H9 (cell line): ENCODE data around the gene NOP16. TPM values are rescaled to one million over a fixed set of nuclear protein-coding genes. Genes with fewer than 3 reads are reported as not detected.

Experiments used
- DNase-seq: peaks from one replicate; pipeline ENCODE4 v3.0.0-alpha.2; 2017
- H2AFZ ChIP-seq: one replicate; pipeline ENCODE4 v1.6.1; 2013; ENCODE audit warnings: mild to moderate bottlenecking, low read length, control low read depth, moderate library complexity
- H2AK5ac ChIP-seq: 2 replicates; pipeline ENCODE4 v1.6.1; 2013; ENCODE audit warnings: low read length, control low read depth, mixed read lengths; ENCODE audit not compliant: insufficient read length
- H2BK120ac ChIP-seq: one replicate; pipeline ENCODE4 v1.6.1; 2013; ENCODE audit warnings: low read depth, mild to moderate bottlenecking, low read length, control low read depth, inconsistent platforms; ENCODE audit not compliant: poor library complexity, severe bottlenecking
- H2BK12ac ChIP-seq: 2 replicates; pipeline ENCODE4 v1.6.1; 2013; ENCODE audit warnings: low read length, control low read depth, mixed read lengths, low read depth; ENCODE audit not compliant: insufficient read length
- H2BK15ac ChIP-seq: 2 replicates; pipeline ENCODE4 v1.6.1; 2013; ENCODE audit warnings: low read depth, low read length, control low read depth
- H2BK20ac ChIP-seq: one replicate; pipeline ENCODE4 v1.6.1; 2013; ENCODE audit warnings: low read depth, mild to moderate bottlenecking, low read length, control low read depth, inconsistent platforms; ENCODE audit not compliant: poor library complexity, severe bottlenecking
- H2BK5ac ChIP-seq: 2 replicates; pipeline ENCODE4 v1.6.1; 2013; ENCODE audit warnings: low read length, control low read depth, mixed read lengths; ENCODE audit not compliant: insufficient read length
- H3K14ac ChIP-seq: 2 replicates; pipeline ENCODE4 v1.6.1; 2013; ENCODE audit warnings: low read length, control low read depth; ENCODE audit not compliant: insufficient read depth
- H3K18ac ChIP-seq: 2 replicates; pipeline ENCODE4 v1.6.1; 2013; ENCODE audit warnings: low read depth, mild to moderate bottlenecking, mixed read lengths, low read length, control low read depth; ENCODE audit not compliant: insufficient read length
- H3K23ac ChIP-seq: 2 replicates; pipeline ENCODE4 v1.6.1; 2013; ENCODE audit warnings: low read length, control low read depth, mixed read lengths, low read depth; ENCODE audit not compliant: insufficient read length
- H3K23me2 ChIP-seq: 2 replicates; pipeline ENCODE4 v1.6.1; 2013; ENCODE audit warnings: low read depth, mild to moderate bottlenecking, mixed read lengths, low read length, control low read depth; ENCODE audit not compliant: insufficient read length, poor library complexity, severe bottlenecking
- H3K27ac ChIP-seq: 2 replicates; pipeline ENCODE4 v1.5.1; 2013; ENCODE audit warnings: low read length, control low read depth, mixed read lengths, low read depth; ENCODE audit not compliant: insufficient read length
- H3K27me3 ChIP-seq: 2 replicates; pipeline ENCODE4 v1.6.1; 2013; ENCODE audit warnings: low read length, control low read depth, inconsistent platforms; ENCODE audit not compliant: insufficient read depth
- H3K4ac ChIP-seq: 2 replicates; pipeline ENCODE4 v1.6.1; 2013; ENCODE audit warnings: low read depth, mild to moderate bottlenecking, control low read depth, inconsistent platforms, low read length, moderate library complexity
- H3K4me1 ChIP-seq: 2 replicates; pipeline ENCODE4 v1.6.1; 2013; ENCODE audit warnings: low read length, control low read depth, inconsistent platforms; ENCODE audit not compliant: insufficient read depth
- H3K4me2 ChIP-seq: 2 replicates; pipeline ENCODE4 v1.6.1; 2013; ENCODE audit warnings: low read length, control low read depth, mixed read lengths; ENCODE audit not compliant: insufficient read length, insufficient read depth
- H3K56ac ChIP-seq: 2 replicates; pipeline ENCODE4 v1.6.1; 2013; ENCODE audit warnings: low read depth, mild to moderate bottlenecking, mixed read lengths, low read length, control low read depth; ENCODE audit not compliant: insufficient read length
- H3K79me1 ChIP-seq: 2 replicates; pipeline ENCODE4 v1.6.1; 2013; ENCODE audit warnings: low read depth, mild to moderate bottlenecking, moderate library complexity, low read length, control low read depth, inconsistent platforms; ENCODE audit not compliant: insufficient read depth, poor library complexity, severe bottlenecking
- H3K79me2 ChIP-seq: 2 replicates; pipeline ENCODE4 v1.6.1; 2013; ENCODE audit warnings: low read length, control low read depth, inconsistent platforms; ENCODE audit not compliant: insufficient read depth
- H3K9ac ChIP-seq: 2 replicates; pipeline ENCODE4 v1.6.1; 2013; ENCODE audit warnings: low read length, control low read depth, mixed read lengths; ENCODE audit not compliant: insufficient read length; ENCODE audit errors: extremely low read depth
- H3K9me3 ChIP-seq: one replicate; pipeline ENCODE4 v1.6.1; 2013; ENCODE audit warnings: low read depth, low read length, inconsistent platforms; ENCODE audit not compliant: control insufficient read depth
- H3T11ph ChIP-seq: one replicate; pipeline ENCODE4 v1.6.1; 2013; ENCODE audit warnings: mild to moderate bottlenecking, low read length, control low read depth, inconsistent platforms
- H4K20me1 ChIP-seq: one replicate; pipeline ENCODE4 v1.6.1; 2013; ENCODE audit not compliant: control insufficient read depth, insufficient read length, insufficient read depth
- H4K5ac ChIP-seq: 2 replicates; pipeline ENCODE4 v1.6.1; 2013; ENCODE audit warnings: low read depth, mild to moderate bottlenecking, mixed read lengths, low read length, control low read depth; ENCODE audit not compliant: insufficient read length
- H4K8ac ChIP-seq: replicated peaks from 2 replicates; pipeline ENCODE4 v1.6.1; 2013; ENCODE audit warnings: low read length, control low read depth, mixed read lengths, low read depth; ENCODE audit not compliant: insufficient read length
- H4K91ac ChIP-seq: 2 replicates; pipeline ENCODE4 v1.6.1; 2013; ENCODE audit warnings: low read depth, mild to moderate bottlenecking, moderate library complexity, mixed read lengths, low read length, control low read depth; ENCODE audit not compliant: insufficient read length
- H3K27ac Mint-ChIP-seq, 3 experiments: 2 replicates in 2 of 3; 3 replicates in 1 of 3; pipeline ENCODE4 v1.8.0; 2020 to 2021; ENCODE audit warnings: mixed read lengths in 3 of 3, mild to moderate bottlenecking in 1 of 3, moderate library complexity in 1 of 3
- H3K27me3 Mint-ChIP-seq: 2 replicates; pipeline ENCODE4 v1.8.0; 2021; ENCODE audit warnings: low read depth, mild to moderate bottlenecking, moderate library complexity, mixed read lengths
- H3K36me3 Mint-ChIP-seq, 3 experiments: 2 replicates in 2 of 3; 3 replicates in 1 of 3; pipeline ENCODE4 v1.8.0; 2020 to 2021; ENCODE audit warnings: low read depth in 3 of 3, mixed read lengths in 3 of 3; ENCODE audit not compliant: insufficient read depth in 1 of 3
- H3K4me1 Mint-ChIP-seq, 2 experiments: 2 replicates each; pipeline ENCODE4 v1.8.0; 2020; ENCODE audit warnings: mixed read lengths in 2 of 2
- H3K4me3 Mint-ChIP-seq, 2 experiments: 2 replicates in 1 of 2; 3 replicates in 1 of 2; pipeline ENCODE4 v1.8.0; 2020 to 2021; ENCODE audit warnings: mild to moderate bottlenecking in 2 of 2, mixed read lengths in 2 of 2, moderate library complexity in 1 of 2
- H3K9me3 Mint-ChIP-seq, 2 experiments: 2 replicates in 1 of 2; 3 replicates in 1 of 2; pipeline ENCODE4 v1.8.0; 2020; ENCODE audit warnings: mild to moderate bottlenecking in 2 of 2, mixed read lengths in 2 of 2, moderate library complexity in 1 of 2
- CTCF ChIP-seq: fragments of 200-600 bp; sonication (generic); conservative IDR thresholded peaks from 3 replicates; pipeline ENCODE4 v1.8.0; 2021; ENCODE audit warnings: antibody characterized with exemption, mild to moderate bottlenecking
- WGBS: extraction: QIAGEN DNeasy Blood & Tissue Kit; methylation state at CpG from one replicate; pipeline ENCODE4 v1.1.7; 2013; ENCODE audit warnings: missing lambda C conversion rate, low lambda C conversion rate, mixed read lengths; ENCODE audit not compliant: insufficient read length; ENCODE audit errors: extremely low coverage; 5-methylcytosine and 5-hydroxymethylcytosine counted together
- total RNA-seq: library from RNA; stranded (reverse); gene quantifications from 2 replicates; pipeline ENCODE4 v1.2.1, GENCODE V29; 2021

NOP16 gene
- total RNA-seq, 1 experiment from 2014 or later = 114 TPM

GRCh38 chr5:176362233-176362490, 26.2 kb downstream of the NOP16 start:
- Histone ChIP-seq H3K27me3 (peaks cover 11% of the 10 kb centered on the region; the same call in 1 of the 2 replicates), H4K20me1 (no peaks in the 10 kb centered on the region), H2BK20ac (no peak overlapping the region), H3K4me1 (no peaks in the 10 kb centered on the region; the same call in 1 of the 2 replicates), H3K79me2 (peaks cover 8% of the 10 kb centered on the region; the same call in 1 of the 2 replicates), H2AK5ac (no peak overlapping the region), H3K9ac (no peak overlapping the region), H2BK120ac (no peak overlapping the region), H3K4me2 (peak overlapping the region; percentile 70), H3K9me3 (no peaks in the 10 kb centered on the region), H2BK12ac (no peak overlapping the region), H2BK5ac (no peak overlapping the region), H4K91ac (no peak overlapping the region), H3T11ph (no peak overlapping the region), H3K79me1 (no peaks in the 10 kb centered on the region), H3K18ac (no peak overlapping the region), H4K5ac (no peak overlapping the region), H3K14ac (no peak overlapping the region), H3K23me2 (peaks cover 23% of the 10 kb centered on the region), H2BK15ac (no peak overlapping the region), H3K27ac (no peak overlapping the region), H3K56ac (no peak overlapping the region), H3K23ac (no peak overlapping the region), H3K4ac (no peak overlapping the region), H4K8ac (no peak overlapping the region), H2AFZ (no peak overlapping the region)
- Mint-ChIP-seq H3K4me3 (peak overlapping the region; percentile 98 to 99), H3K27me3 (peaks cover 47% of the 10 kb centered on the region), H3K9me3 (no peaks in the 10 kb centered on the region), H3K27ac (no peak overlapping the region), H3K4me1 (peaks cover 16 to 18% of the 10 kb centered on the region in 2 experiments), H3K36me3 (peaks cover 20 to 28% (median 21%) of the 10 kb centered on the region in 3 experiments)
- no peak for DNase-seq
- no peak for TF ChIP-seq CTCF
- no CpG with 5 or more reads among the region's 8 CpGs for whole genome bisulfite sequencing
